Lung (tissue), 12 donors: ENCODE results near the gene SAFB. TPM values are rescaled to one million over a fixed set of nuclear protein-coding genes. Genes with fewer than 3 reads are reported as not detected.

ENCODE experiments used
- ATAC-seq: fragments of 200-7000 bp; cut with Tn5 transposase; one replicate; pipeline ENCODE4 v1.9.1; 2020; ENCODE audit warnings: moderate number of reproducible peaks; ENCODE audit not compliant: insufficient read depth, low FRiP score
- DNase-seq, 3 donors: peaks; one replicate each; pipeline ENCODE4 v3.0.0-alpha.2; 2013 to 2017
- H3K27ac ChIP-seq, 2 donors: one replicate each; pipeline ENCODE4 v1.5.1; 2013; ENCODE audit warnings: mild to moderate bottlenecking in 2 of 2, moderate library complexity in 2 of 2, control low read depth in 1 of 2, inconsistent platforms in 1 of 2, low read depth in 1 of 2, low read length in 1 of 2
- H3K27me3 ChIP-seq, 3 donors: one replicate each; pipeline ENCODE4 v1.5.1; 2013; ENCODE audit warnings: low read length in 2 of 3; ENCODE audit not compliant: control insufficient read depth in 3 of 3, insufficient read depth in 3 of 3
- H3K36me3 ChIP-seq, 4 donors: one replicate each; pipeline ENCODE4 v1.5.1; 2013; ENCODE audit warnings: low read length in 4 of 4, mild to moderate bottlenecking in 1 of 4, moderate library complexity in 1 of 4; ENCODE audit not compliant: control insufficient read depth in 4 of 4, insufficient read depth in 4 of 4
- H3K4me1 ChIP-seq, 5 donors: one replicate each; pipeline ENCODE4 v1.5.1; 2013; ENCODE audit warnings: low read length in 5 of 5, mild to moderate bottlenecking in 2 of 5, moderate library complexity in 1 of 5; ENCODE audit not compliant: control insufficient read depth in 5 of 5, insufficient read depth in 5 of 5
- H3K4me3 ChIP-seq: one replicate; pipeline ENCODE4 v1.5.1; 2013; ENCODE audit warnings: mild to moderate bottlenecking, control low read depth, moderate library complexity
- H3K9ac ChIP-seq, 2 donors: one replicate each; pipeline ENCODE4 v1.5.1; 2013; ENCODE audit warnings: low read length in 2 of 2, control low read depth in 1 of 2; ENCODE audit not compliant: insufficient read depth in 1 of 2
- H3K9me3 ChIP-seq, 4 donors: one replicate each; pipeline ENCODE4 v1.5.1; 2013; ENCODE audit warnings: low read length in 3 of 4, mild to moderate bottlenecking in 1 of 4, moderate library complexity in 1 of 4; ENCODE audit not compliant: control insufficient read depth in 4 of 4, insufficient read depth in 3 of 4
- CTCF ChIP-seq: IDR thresholded peaks from 2 replicates; pipeline ENCODE4 v1.5.1; 2012; ENCODE audit warnings: mild to moderate bottlenecking; ENCODE audit errors: control extremely low read depth, extremely low read depth
- WGBS, 2 donors: extraction: QIAGEN DNeasy Blood & Tissue Kit; methylation state at CpG; one replicate each; pipeline ENCODE4 v1.1.7; 2013; 5-methylcytosine and 5-hydroxymethylcytosine counted together
- polyA plus RNA-seq, 2 donors: library from polyadenylated mRNA; stranded (reverse); fragments of 200-250 nt; gene quantifications; one replicate each; pipeline ENCODE4 v1.2.1, GENCODE V29; 2013
- total RNA-seq, 2 donors: library from RNA; depleted of rRNA in 1 of 2; stranded (reverse); fragments of >200 nt in 1 of 2; gene quantifications; one replicate each; pipeline ENCODE4 v1.2.1, GENCODE V29; 2014 to 2021
- donor health status: control.
- donor health status: control.
- donor health status: Bipolar disorder and iron deficiency.
- donor health status: healthy.
- donor health status: DM: yes; HTN: yes; CAD: no.

The SAFB gene
- total and polyA plus RNA-seq, 4 donors: 59.5 to 130 (median 77.7) TPM

DNA sequence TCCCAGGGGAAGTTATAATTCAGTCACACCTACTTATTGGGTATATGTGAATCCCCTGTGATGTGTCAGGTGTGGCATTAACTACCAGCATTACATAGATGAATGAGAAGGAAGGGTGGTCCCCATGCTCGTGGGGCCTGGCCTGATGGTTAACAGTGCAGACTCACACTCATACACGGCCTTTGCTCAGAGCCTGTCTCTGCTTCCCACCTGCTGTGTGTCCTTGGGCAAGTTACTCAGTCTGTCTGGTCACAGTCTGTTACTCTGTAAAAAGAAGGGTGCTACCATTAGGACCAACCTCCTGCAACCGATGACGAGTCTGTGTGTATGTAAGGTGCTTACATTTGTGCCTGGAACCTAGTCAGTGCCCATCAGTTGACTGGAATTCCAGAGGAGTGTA, 23.8 kb downstream of the SAFB start:
- no peaks in the 10 kb centered on the region for H3K9me3 ChIP-seq
- peaks cover 0 to 5% (median 0%) of the 10 kb centered on the region in 5 donors for H3K4me1 ChIP-seq
- H3K36me3 ChIP-seq: peaks cover 45 to 68% (median 54%) of the 10 kb centered on the region in 4 donors
- no peak overlapping the region for H3K4me3 ChIP-seq
- ATAC-seq (no peak), DNase-seq (no peak)
- H3K27me3 ChIP-seq: no peaks in the 10 kb centered on the region
- TF ChIP-seq CTCF: no peak
- H3K27ac ChIP-seq: no peak overlapping the region
- H3K9ac ChIP-seq: no peak overlapping the region
- WGBS, 2 donors: 92 to 95% methylated on average over 4 of the region's 4 CpGs

DNA sequence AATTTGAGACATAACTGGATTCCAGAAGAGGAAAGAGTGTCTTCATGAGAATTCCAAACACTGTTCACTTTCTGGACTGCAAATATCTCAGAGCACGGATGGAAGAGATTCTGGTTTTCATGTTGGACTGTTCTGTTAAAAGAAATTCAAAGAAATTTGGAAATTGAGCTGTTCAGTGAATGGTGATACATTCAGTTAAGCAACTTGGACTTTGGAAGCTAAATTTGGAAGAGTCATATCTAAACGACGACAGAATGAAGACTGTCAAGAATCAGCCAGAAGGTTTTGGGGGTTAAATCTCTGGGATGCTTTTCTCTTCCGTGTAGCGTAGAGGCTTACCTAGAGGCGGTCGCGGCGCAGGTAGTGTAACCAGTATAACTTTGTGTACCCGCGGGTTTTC, 25.6 kb downstream of the SAFB start:
- H3K27me3 ChIP-seq: no peaks in the 10 kb centered on the region
- H3K4me1 ChIP-seq: peaks cover 0 to 5% (median 0%) of the 10 kb centered on the region in 5 donors
- DNase-seq (no peak), ATAC-seq (no peak)
- no peak overlapping the region for H3K9ac ChIP-seq
- no peaks in the 10 kb centered on the region for H3K9me3 ChIP-seq
- H3K4me3 ChIP-seq: no peak overlapping the region
- no peak overlapping the region for H3K27ac ChIP-seq
- TF ChIP-seq CTCF: no peak
- WGBS, 2 donors: 95 to 96% methylated on average over 9 to 11 of the region's 11 CpGs
- peaks cover 42 to 72% (median 58%) of the 10 kb centered on the region in 4 donors for H3K36me3 ChIP-seq

DNA sequence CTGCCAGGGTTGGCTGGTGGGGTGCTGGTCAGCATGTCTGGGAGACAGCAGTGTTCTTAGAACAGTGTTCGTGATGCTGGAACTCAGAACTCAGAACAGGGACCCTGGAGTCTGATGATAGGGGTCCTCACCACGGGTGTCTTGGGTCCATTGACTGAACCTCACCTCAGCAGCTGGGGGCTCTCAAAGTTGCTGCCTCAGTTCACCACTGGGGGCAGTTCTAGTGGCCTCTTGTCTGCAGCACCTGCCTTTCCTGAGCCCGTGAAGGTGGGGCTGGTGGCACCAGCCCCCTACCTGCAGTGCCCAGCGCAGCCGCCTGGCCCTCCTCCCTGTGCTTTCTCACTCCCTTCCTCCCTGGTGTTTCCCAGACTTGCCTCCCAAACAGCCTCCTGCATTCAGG, 28.5 kb downstream of the SAFB start:
- H3K36me3 ChIP-seq: peaks cover 37 to 64% (median 57%) of the 10 kb centered on the region in 4 donors
- DNase-seq (no peak), ATAC-seq (no peak)
- H3K4me3 ChIP-seq: no peak overlapping the region
- H3K9me3 ChIP-seq: no peaks in the 10 kb centered on the region
- H3K27me3 ChIP-seq: no peaks in the 10 kb centered on the region
- H3K4me1 ChIP-seq: peaks cover 0 to 5% (median 0%) of the 10 kb centered on the region in 5 donors
- H3K9ac ChIP-seq: no peak overlapping the region
- WGBS, 2 donors: 95 to 98% methylated on average over 5 of the region's 5 CpGs
- no peak overlapping the region for H3K27ac ChIP-seq
- TF ChIP-seq CTCF: no peak

DNA sequence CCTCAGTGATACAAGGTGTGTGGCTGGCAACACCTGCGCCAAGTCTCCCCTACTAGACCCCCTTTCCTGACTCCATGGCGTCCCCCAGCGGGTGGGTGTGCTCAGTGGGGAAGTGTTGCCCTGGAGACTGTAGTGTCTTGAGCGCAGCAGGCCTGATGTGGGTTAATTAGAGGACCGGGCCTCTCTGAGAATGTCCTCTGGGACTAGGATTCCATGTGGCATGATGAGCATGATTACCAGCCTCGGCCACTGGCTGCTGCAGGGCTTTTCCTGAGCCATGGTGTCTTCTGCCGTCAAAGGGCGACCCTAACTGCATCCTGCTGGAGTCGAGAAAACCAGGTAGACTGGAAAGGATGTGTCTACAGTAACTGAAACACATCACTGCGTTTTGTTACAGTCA, 29.4 kb downstream of the SAFB start:
- H3K4me3 ChIP-seq: no peak overlapping the region
- H3K27ac ChIP-seq: no peak overlapping the region
- H3K36me3 ChIP-seq: peaks cover 37 to 61% (median 53%) of the 10 kb centered on the region in 4 donors
- ATAC-seq (no peak), DNase-seq (no peak)
- WGBS, 2 donors: 92 to 95% methylated on average over 10 of the region's 10 CpGs
- no peak for TF ChIP-seq CTCF
- no peak overlapping the region for H3K9ac ChIP-seq
- H3K27me3 ChIP-seq: no peaks in the 10 kb centered on the region
- H3K9me3 ChIP-seq: no peaks in the 10 kb centered on the region
- peaks cover 0 to 2% (median 0%) of the 10 kb centered on the region in 5 donors for H3K4me1 ChIP-seq
